Epithelial cell of prostate (primary cell): Measurements from ENCODE around the gene CHTF8.

ENCODE experiments used
- DNase-seq: peaks from one replicate; pipeline ENCODE4 v3.0.0-alpha.2; 2011; ENCODE audit warnings: low read depth, low spot score
- H3K27ac ChIP-seq: fragments of 450-650 bp; 2 replicates; pipeline ENCODE4 v1.5.1; 2017; ENCODE audit warnings: mild to moderate bottlenecking

The CHTF8 gene

GRCh38 chr16:69089091-69089910 is 43.1 kb downstream of the CHTF8 start:
- DNase-seq: no peak
- H3K27ac ChIP-seq: no peak overlapping the region

- DNase-seq: no peak
- no peak overlapping the region for H3K27ac ChIP-seq
These were observed 43.7 kb downstream of the CHTF8 start for GRCh38 chr16:69088684-69089083.

GRCh38 chr16:69087161-69087581 is 45.2 kb downstream of the CHTF8 start:
- no peak for DNase-seq
- no peak overlapping the region for H3K27ac ChIP-seq

DNA sequence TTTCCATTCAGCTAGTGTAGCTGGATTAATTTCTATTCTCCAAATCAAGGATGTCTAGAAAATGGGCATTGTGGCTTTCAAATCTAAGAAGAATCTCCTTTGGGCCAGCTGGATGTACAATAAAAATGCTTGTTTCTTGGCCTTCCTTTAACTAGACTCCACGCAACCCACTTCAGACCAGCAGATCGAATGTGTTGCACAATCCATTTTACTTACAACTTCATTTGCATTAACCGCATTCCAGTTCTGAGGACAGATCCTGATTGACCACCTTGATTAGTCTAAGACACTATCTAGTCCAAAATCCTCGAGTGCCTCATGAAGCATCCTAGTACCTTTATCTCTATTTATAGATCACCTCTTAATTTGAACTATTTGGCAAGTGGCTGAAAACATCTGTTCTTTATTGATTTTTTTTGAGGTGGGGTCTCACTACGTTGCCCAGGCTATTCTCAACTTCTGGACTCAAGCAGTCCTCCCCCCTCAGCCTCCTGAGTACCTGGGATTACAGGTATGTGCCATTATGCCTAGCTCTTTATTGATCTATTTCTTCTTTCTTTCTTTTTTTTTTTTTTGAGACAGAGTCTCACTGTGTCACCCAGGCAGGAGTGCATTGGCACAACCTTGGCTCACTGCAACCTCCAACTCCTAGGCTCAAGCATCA is 47.2 kb downstream of the CHTF8 start:
- DNase-seq: no peak
- H3K27ac ChIP-seq: no peak overlapping the region

DNA sequence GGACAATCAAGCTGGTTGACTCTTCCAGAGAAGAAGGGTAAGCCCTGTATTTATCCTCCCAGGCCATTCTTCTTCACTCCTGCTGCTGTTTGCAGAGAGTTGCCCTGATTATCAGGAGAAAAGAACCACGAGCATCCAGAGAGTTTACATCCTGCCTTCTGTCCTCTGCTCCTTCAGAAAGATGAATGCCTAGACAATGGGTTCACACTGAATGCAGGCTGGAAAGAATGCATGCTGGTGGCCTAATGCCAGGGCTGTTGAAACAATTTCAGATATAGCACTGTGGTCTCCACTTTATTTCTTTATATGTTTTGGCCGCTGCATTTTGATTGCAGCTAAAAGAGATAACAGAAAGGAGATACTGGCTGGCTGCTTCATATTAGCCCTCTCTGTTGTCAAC is 48.1 kb downstream of the CHTF8 start:
- no peak overlapping the region for H3K27ac ChIP-seq
- DNase-seq: no peak

- no peak overlapping the region for H3K27ac ChIP-seq
These were observed 49.0 kb downstream of the CHTF8 start for GRCh38 chr16:69083306-69083941.

DNA sequence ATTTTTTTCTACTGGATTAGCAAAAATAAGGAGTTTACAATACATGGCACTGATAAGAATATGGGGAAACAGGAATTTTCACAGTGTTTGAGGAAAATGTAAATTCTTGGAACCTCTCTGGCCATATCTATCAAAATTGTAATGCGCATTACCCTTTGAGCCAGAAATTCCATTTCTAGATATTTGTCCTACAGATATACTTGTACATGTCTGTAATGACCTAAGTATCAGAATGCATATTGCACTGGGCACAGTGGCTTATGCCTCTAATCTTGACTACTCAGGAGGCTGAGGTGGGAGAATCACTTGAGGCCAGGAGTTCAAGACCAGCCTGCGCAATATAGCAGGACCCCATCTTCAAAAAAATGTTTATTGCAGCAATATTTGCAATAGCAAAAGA is 52.7 kb downstream of the CHTF8 start:
- no peak overlapping the region for H3K27ac ChIP-seq
- no peak for DNase-seq

More at GRCh38 chr16:69083306-69083941, 49.0 kb downstream of the CHTF8 start:
- DNase-seq: no peak

DNA sequence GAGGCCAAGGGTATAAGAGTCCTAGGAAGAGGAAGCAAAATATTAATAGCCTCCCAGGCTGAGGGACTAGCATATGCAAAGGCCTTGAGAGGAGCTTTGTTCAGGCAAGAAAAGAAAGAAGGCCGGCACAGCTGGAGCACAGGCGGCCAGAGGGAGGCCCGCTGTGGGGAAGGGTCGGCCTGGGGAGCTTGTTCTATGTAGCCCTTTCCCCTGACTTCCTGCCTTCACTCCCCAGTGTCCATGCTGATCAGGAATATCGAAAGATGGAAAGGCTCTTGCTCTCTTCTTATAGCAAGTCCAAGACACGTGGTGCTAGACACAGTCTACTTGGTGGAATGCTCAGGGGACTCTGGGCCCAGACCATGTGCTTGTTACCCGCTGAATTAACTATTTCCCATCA is 54.3 kb downstream of the CHTF8 start:
- H3K27ac ChIP-seq: peak overlapping the region; percentile 85
- no peak for DNase-seq

DNA sequence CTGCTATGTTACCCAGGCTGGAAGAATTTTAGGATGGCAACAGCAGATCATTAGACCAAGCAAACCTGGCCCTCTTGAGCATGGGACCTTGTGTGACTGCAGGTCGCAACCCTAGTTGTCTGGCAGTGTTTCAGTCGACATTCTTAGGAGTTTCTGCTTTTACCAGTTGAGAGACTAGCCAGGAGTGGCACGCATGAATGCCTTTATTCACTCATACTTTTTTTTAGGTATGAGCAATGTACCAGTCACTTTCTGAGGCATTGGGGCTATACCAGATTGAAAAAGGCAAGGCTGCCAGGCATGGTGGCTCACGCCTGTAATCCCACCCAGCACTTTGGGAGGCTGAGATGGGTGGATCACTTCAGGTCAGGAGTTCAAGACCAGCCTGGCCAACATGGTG is 55.1 kb downstream of the CHTF8 start:
- DNase-seq: peak; percentile 86
- H3K27ac ChIP-seq: peak overlapping the region; percentile 85

DNA sequence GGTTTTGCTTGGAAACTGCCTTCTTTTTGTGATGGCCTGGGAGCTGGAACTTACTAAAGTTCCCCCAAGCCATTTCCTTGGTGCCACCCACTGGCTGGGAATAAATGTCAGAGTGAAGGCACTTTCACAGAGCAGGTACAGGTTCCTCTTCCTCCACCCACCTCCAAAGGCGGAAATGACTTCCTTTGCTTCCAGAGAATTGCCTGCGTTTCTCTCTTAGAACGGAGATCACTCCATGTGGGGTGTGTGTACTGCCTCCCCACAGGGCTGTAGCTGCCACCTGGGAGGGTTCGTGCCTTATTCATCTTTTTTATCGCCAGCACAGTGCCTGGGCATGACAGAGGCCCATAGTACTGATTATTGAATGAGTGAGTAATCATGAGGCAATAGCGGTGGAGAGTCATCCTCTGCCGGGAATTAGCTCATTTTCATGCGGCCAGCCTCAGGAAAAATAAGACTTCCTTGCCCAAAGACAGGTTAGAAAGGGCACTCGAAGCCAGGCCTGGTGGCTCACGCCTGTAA is 59.1 kb downstream of the CHTF8 start:
- peak; percentile 88 for DNase-seq
- peak overlapping the region; percentile 92 for H3K27ac ChIP-seq

- no peak for DNase-seq
- H3K27ac ChIP-seq: peak overlapping the region; percentile 92
These were observed 59.8 kb downstream of the CHTF8 start for GRCh38 chr16:69072640-69072974.

DNA sequence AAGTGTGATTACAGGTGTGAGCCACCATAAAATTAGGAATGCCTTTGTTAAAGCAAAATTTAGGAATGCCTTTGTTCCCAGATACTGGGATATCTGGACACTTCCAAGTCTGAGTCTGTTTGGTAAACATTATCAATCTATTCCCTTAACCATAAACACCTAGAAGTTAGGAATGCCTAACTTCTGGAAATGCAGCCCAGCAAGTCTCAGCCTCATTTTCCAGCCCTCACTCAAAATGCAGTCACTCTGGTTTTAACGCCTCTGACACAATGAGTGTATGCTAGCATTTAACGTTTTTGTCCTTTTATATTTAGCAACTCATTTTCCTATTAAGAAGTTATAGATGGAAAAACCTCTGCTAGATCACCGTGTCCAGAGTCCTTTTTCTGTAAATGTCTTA is 61.4 kb downstream of the CHTF8 start:
- H3K27ac ChIP-seq: peak overlapping the region; percentile 92
- no peak for DNase-seq

DNA sequence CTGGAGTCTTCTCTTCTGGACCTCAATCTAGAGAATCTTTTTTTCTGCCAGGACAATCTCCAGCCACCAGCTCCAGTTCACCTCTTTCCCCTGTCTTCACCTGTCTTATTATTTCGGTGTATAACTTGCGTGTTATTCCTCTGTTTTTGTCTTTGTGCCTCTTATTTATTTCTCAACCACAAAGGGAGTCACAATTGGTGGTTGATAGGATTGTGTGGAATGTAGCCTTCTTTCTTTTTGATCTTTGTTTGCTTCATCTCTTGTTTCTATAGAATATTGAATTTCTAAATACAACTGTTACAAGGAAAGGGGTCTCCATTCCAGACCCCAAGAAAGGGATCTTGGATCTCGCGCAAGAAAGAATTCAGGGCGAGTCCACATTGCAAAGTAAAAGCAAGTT is 62.9 kb downstream of the CHTF8 start:
- no peak for DNase-seq
- H3K27ac ChIP-seq: no peak overlapping the region
